Fibroblast of villous mesenchyme (primary cell): ENCODE results near the gene RPS2. TPM values are rescaled to one million over a fixed set of nuclear protein-coding genes. Genes with fewer than 3 reads are reported as not detected.

Experiments
- DNase-seq: peaks from one replicate; pipeline ENCODE4 v3.0.0-alpha.2; 2010; ENCODE audit warnings: low read depth
- H3K4me3 ChIP-seq: 2 replicates; pipeline ENCODE4 v1.5.1; 2011; ENCODE audit warnings: low read depth, mild to moderate bottlenecking, low read length
- CTCF ChIP-seq: IDR thresholded peaks from 2 replicates; pipeline ENCODE4 v1.5.1; 2012; ENCODE audit warnings: low read depth, mild to moderate bottlenecking, low read length; ENCODE audit not compliant: insufficient read depth
- total RNA-seq: library from RNA; depleted of rRNA; stranded (reverse); fragments of >200 nt; gene quantifications from 2 replicates; pipeline ENCODE4 v1.2.3, GENCODE V29; 2012

Gene RPS2
- total RNA-seq, 1 donor, result 1,294 TPM

DNA sequence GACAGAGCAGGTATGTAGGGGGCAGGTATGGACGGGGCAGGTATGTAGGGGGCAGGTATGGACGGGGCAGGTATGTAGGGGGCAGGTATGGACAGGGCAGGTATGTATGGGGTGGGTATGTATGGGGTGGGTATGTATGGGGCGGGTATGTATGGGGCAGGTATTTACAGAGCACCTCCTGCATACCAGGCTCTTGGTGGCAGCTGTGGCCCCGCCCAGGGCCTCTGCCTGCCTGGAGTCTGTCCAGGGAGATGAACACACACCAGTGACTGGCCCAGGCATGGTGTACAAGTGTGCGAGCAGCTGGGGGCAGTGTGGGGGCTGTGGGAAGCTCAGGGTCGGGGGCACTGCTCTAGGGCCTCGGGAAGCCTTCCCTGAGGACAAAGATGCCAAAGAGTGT is 14.6 kb downstream of the RPS2 start:
- H3K4me3 ChIP-seq, result no peak overlapping the region
- no peak for DNase-seq
- TF ChIP-seq CTCF, result no peak

- no peak for DNase-seq
- TF ChIP-seq CTCF, result no peak
- no peak overlapping the region for H3K4me3 ChIP-seq
These were observed 15.1 kb downstream of the RPS2 start for GRCh38 chr16:1949507-1949906.

DNA sequence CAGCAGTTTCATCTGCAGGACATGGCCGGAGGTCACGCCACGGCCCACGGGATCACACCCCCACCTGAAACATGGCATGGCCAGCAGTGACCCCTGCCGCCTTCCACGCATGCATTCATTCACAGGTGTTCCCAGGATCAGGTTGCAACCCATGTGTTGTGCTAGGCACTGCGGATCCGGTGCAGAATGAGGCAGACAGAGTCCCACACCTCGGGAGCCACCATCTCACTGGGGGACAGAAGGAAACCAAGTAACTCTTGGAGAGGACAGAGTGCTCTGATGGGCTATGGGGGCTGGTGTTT is 17.3 kb downstream of the RPS2 start:
- H3K4me3 ChIP-seq, result no peak overlapping the region
- DNase-seq, result no peak
- no peak for TF ChIP-seq CTCF

DNA sequence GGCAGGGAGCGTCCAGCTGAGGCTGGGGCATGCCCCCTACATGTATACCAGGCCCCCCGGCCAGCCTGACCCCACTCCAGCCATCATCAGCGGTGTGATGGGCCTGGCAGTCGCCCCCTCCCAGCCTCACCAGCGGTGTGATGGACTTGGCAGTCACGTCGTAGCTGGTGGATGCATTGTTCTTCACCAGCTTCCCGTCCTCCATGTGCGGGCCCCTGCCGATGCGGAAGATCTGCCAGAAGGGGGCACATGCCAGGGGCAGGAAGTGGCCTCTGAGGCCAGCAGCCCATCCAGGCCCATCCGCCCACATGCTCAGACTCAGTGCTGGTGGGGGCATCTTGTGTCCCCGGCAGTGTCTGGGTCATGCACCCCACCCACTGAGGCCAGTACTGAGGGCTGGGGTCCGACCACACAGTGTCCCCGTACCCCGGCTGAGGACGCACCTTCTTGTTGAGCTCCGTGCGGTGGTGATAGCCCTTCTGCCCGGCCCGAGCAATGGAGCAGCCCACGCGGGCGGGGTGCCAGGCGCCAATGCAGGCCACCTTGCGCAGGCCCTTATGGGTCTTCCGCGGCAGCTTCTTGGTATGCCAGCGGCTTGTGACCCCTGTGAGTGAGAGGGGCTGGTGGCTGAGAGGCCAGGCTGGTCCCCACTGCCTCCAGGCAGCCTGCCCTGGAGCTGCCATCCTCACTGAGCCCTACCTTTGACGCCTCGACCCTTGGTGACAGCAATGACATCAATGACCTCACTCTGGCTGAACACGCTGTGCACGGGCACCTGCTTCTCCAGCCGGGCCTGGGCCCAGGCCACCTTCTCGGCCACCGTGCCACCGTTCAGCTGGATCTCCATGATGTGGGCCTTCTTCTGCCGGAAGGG is 17.9 kb downstream of the RPS2 start:
- no peak overlapping the region for H3K4me3 ChIP-seq
- DNase-seq, result no peak
- no peak for TF ChIP-seq CTCF

GRCh38 chr16:1945559-1946391 is 18.9 kb downstream of the RPS2 start:
- DNase-seq, result no peak
- no peak overlapping the region for H3K4me3 ChIP-seq
- TF ChIP-seq CTCF, result no peak

DNA sequence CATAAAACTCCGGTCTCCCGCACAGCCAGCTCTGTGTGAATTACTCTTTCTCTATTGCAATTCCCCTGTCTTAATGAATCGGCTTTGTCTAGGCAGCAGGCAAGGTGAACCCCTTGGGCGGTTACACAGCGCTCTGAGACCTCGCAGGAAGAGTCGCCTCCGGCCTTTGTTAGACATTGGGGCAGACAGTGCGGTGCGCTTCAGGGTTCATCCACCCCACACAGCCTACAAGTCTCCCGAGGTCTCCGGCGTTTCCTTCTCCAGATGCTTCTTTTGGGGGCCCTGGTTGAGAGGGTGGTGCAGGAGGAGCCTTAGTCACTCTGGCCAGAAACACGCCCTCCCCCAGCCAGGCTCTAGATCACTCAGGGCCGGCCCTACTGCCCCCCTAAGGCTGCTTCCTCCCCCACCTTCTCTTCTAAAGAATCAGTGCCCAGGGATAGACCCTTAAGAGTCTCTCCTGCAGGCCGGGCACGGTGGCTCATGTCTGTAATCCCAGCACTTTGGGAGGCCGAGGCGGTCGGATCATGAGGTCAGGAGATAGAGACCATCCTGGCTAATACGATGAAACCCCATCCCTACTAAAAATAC is 19.9 kb downstream of the RPS2 start:
- no peak for TF ChIP-seq CTCF
- no peak for DNase-seq
- H3K4me3 ChIP-seq, result no peak overlapping the region
